Effector memory CD4-positive, alpha-beta T cell (primary cell): ENCODE measurements around the gene FBRS.

Source experiments
- DNase-seq, 3 donors: peaks; one replicate each; pipeline ENCODE4 v3.0.0-alpha.2; 2020
- H3K27ac ChIP-seq: 2 replicates; pipeline ENCODE4 v1.7.0; 2013; ENCODE audit warnings: mild to moderate bottlenecking, low read length, moderate library complexity; ENCODE audit not compliant: insufficient read depth, poor library complexity, severe bottlenecking
- H3K27me3 ChIP-seq: replicated peaks from 2 replicates; pipeline ENCODE4 v1.7.0; 2013; ENCODE audit warnings: mild to moderate bottlenecking, low read length; ENCODE audit not compliant: insufficient read depth, control insufficient read depth, poor library complexity, severe bottlenecking
- H3K36me3 ChIP-seq: 2 replicates; pipeline ENCODE4 v1.7.0; 2013; ENCODE audit warnings: mild to moderate bottlenecking, low read length, moderate library complexity; ENCODE audit not compliant: control insufficient read depth, insufficient read depth
- H3K4me1 ChIP-seq: 2 replicates; pipeline ENCODE4 v1.7.0; 2013; ENCODE audit warnings: low read length, mild to moderate bottlenecking; ENCODE audit not compliant: control insufficient read depth, insufficient read depth, poor library complexity, severe bottlenecking
- H3K4me3 ChIP-seq: 2 replicates; pipeline ENCODE4 v1.7.0; 2013; ENCODE audit warnings: low read length, low read depth, mild to moderate bottlenecking; ENCODE audit not compliant: insufficient read depth, poor library complexity, severe bottlenecking
- H3K9me3 ChIP-seq: 2 replicates; pipeline ENCODE4 v1.7.0; 2013; ENCODE audit warnings: mild to moderate bottlenecking, low read length, moderate library complexity; ENCODE audit not compliant: control insufficient read depth

Gene FBRS

DNA sequence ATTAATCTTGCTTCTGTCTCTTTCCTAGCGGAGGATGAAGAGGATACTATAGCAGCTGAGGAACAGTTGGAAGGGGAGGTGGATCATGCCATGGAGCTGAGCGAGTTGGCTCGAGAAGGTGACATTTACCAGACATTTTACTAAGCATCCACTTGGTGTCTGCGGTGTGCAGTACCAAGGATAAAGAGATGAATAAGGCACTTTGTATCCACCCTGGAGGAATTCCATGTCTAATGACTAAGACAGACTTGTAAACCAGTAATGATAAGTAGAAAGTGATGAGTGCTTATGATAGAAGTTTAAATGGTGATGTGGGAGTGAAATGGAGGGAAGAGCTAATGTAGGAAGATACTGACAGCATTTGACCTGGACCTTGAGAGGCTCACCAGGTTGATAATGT is 52.7 kb downstream of the FBRS start:
- no peak for DNase-seq
- Histone ChIP-seq H3K27me3 (no peaks in the 10 kb centered on the region), H3K4me1 (peaks cover 11% of the 10 kb centered on the region), H3K36me3 (peaks cover 84% of the 10 kb centered on the region), H3K4me3 (no peak overlapping the region), H3K27ac (no peak overlapping the region), H3K9me3 (no peaks in the 10 kb centered on the region)

DNA sequence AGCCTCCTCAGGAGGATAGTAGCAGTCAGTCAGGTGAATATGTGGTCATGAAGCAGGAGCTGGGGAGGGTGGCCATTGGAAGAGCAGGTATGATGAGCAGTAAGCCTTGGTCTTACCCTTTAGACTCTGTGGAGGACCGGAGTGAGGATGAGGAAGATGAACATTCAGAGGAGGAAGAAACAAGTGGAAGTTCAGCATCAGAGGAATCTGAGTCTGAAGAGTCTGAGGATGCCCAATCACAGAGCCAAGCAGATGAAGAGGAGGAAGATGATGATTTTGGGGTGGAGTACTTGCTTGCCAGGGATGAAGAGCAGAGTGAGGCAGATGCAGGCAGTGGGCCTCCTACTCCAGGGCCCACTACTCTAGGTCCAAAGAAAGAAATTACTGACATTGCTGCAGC is 53.5 kb downstream of the FBRS start:
- no peak for DNase-seq
- no peak overlapping the region for H3K27ac ChIP-seq
- H3K36me3 ChIP-seq: peaks cover 84% of the 10 kb centered on the region
- no peaks in the 10 kb centered on the region for H3K27me3 ChIP-seq
- H3K9me3 ChIP-seq: no peaks in the 10 kb centered on the region
- no peak overlapping the region for H3K4me3 ChIP-seq
- H3K4me1 ChIP-seq: peaks cover 11% of the 10 kb centered on the region

DNA sequence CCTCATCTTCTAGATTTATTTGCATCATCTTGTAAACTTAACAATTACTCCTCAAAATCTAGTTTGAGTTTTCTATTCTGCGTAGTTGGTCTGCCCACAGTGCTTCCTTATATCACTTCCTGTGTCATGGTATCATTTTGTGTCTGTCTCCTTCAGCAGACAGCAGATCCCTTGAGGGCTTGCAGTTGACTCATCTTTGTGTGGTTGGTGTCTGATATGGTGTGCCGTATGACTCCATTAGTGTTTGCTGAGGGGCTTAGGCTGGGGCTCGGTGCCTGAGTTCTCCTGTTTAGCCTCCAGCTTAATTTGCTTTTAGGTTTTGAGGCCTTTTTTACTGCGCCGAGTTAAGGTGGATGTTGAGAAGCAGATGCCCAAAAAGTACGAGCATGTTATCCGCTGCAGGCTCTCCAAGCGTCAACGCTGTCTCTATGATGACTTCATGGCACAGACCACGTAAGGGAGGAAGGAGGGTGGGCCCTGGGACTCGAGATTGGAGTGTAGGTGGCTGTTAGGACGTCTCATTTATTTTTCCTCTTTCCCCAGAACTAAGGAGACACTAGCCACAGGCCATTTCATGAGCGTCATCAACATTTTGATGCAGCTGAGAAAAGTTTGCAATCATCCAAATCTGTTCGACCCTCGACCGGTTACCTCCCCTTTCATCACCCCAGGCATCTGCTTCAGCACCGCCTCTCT is 57.7 kb downstream of the FBRS start:
- DNase-seq: peak in 2 of 3 donors; percentile 8 to 30
- no peaks in the 10 kb centered on the region for H3K27me3 ChIP-seq
- H3K27ac ChIP-seq: peak overlapping the region; percentile 31
- H3K4me3 ChIP-seq: no peak overlapping the region
- no peaks in the 10 kb centered on the region for H3K9me3 ChIP-seq
- H3K4me1 ChIP-seq: peaks cover 11% of the 10 kb centered on the region
- H3K36me3 ChIP-seq: peaks cover 80% of the 10 kb centered on the region

- Histone ChIP-seq H3K27ac (no peak overlapping the region), H3K4me3 (no peak overlapping the region), H3K36me3 (peaks cover 88% of the 10 kb centered on the region), H3K27me3 (no peaks in the 10 kb centered on the region), H3K4me1 (peaks cover 7% of the 10 kb centered on the region), H3K9me3 (no peaks in the 10 kb centered on the region)
- no peak for DNase-seq
Measured at GRCh38 chr16:30720086-30720485, 61.9 kb downstream of the FBRS start.
